GM19467 (cell line): Measurements from ENCODE around the gene KDM2A.
"Not testable (repeated sequence)": the region's sequence is repeated elsewhere in the genome, so short reads cannot be mapped to it uniquely, and the experiment has no call there.

Experiments used
- ATAC-seq: cut with Tn5 transposase; IDR thresholded peaks from one replicate; pipeline ENCODE4 v1.9.1; 2021; ENCODE audit warnings: mild to moderate bottlenecking, moderate library complexity; ENCODE audit not compliant: unreplicated experiment

Gene KDM2A

GRCh38 chr11:67256477-67257135 is 137.5 kb downstream of the KDM2A start:
- no peak for ATAC-seq

- ATAC-seq: no peak
Measured at GRCh38 chr11:67260406-67260805, 141.3 kb downstream of the KDM2A start.

GRCh38 chr11:67260885-67261639 is 142.0 kb downstream of the KDM2A start:
- not testable (repeated sequence) for ATAC-seq

GRCh38 chr11:67261640-67261945 is 142.5 kb downstream of the KDM2A start:
- ATAC-seq: no peak

GRCh38 chr11:67261946-67262681 is 143.1 kb downstream of the KDM2A start:
- no peak for ATAC-seq

GRCh38 chr11:67262731-67263675 is 143.9 kb downstream of the KDM2A start:
- ATAC-seq: no peak

GRCh38 chr11:67264260-67264659 is 145.2 kb downstream of the KDM2A start:
- ATAC-seq: no peak

- ATAC-seq: no peak
Measured at GRCh38 chr11:67264877-67265632, 146.0 kb downstream of the KDM2A start.

- no peak for ATAC-seq
Measured at GRCh38 chr11:67265633-67266448, 146.8 kb downstream of the KDM2A start.

GRCh38 chr11:67266449-67267187 is 147.6 kb downstream of the KDM2A start, which contains the start of gene GRK2:
Gene GRK2 (plus strand): TSS chr11:67266473. CDS start chr11:67266700, 227 bp downstream.
- no peak for ATAC-seq

- ATAC-seq: no peak
Measured at GRCh38 chr11:67267188-67268080, 148.4 kb downstream of the KDM2A start.

- ATAC-seq: no peak
Measured at GRCh38 chr11:67268081-67268961, 149.3 kb downstream of the KDM2A start.

- ATAC-seq: no peak
Measured at GRCh38 chr11:67268962-67269268, 149.9 kb downstream of the KDM2A start.

GRCh38 chr11:67269401-67270255 is 150.6 kb downstream of the KDM2A start:
- ATAC-seq: no peak

- ATAC-seq: no peak
Measured at GRCh38 chr11:67270256-67271204, 151.5 kb downstream of the KDM2A start.
